Loucy (cell line): ENCODE results near the gene NCKAP5.

ENCODE experiments used
- CTCF ChIP-seq: fragments of 200-600 bp; sonication (generic); conservative IDR thresholded peaks from 2 replicates; pipeline ENCODE4 v1.5.1; 2014; ENCODE audit warnings: mild to moderate bottlenecking, antibody characterized with exemption, low read length
- EZH2phosphoT487 ChIP-seq: fragments of 200-600 bp; IDR thresholded peaks from 2 replicates; pipeline ENCODE4 v1.6.1; 2018; ENCODE audit warnings: antibody characterized with exemption, mild to moderate bottlenecking, moderate library complexity, borderline replicate concordance

GRCh38 chr2:132757002-132757589 is 811.2 kb downstream of the NCKAP5 start:
- no peak for TF ChIP-seq CTCF
- TF ChIP-seq EZH2phosphoT487: no peak
